Hepatocyte (in vitro differentiated cells): ENCODE measurements around the gene RBM38.

Source experiments
- CTCF ChIP-seq: fragments of 200-600 bp; sonication (generic); IDR thresholded peaks from 2 replicates; pipeline ENCODE4 v1.5.1; 2016; ENCODE audit warnings: antibody characterized with exemption, mild to moderate bottlenecking; ENCODE audit not compliant: poor library complexity
- EZH2 ChIP-seq: fragments of 200-600 bp; sonication (generic); IDR thresholded peaks from 2 replicates; pipeline ENCODE4 v1.6.1; 2016; ENCODE audit warnings: antibody characterized with exemption, mild to moderate bottlenecking, borderline replicate concordance

- no peak for TF ChIP-seq EZH2
- no peak for TF ChIP-seq CTCF
These were observed 60.2 kb downstream of the RBM38 start for GRCh38 chr20:57451431-57451794.
